ENCODE measurements around the gene NF1. TPM values are rescaled to one million over a fixed set of nuclear protein-coding genes. Genes with fewer than 3 reads are reported as not detected.

The NF1 gene
- total RNA-seq, 1 experiment from 2014 or later, result 60.2 TPM

GRCh38 chr17:31318851-31319661 lies 224.3 kb downstream of the NF1 start:
- Mint-ChIP-seq H3K27me3 (ENCODE audit: insufficient read depth, unreplicated experiment) (no peaks in the 10 kb centered on the region), H3K36me3 (ENCODE audit: insufficient read depth, unreplicated experiment) (peaks cover 13% of the 10 kb centered on the region), H3K4me3 (ENCODE audit: unreplicated experiment) (peak overlapping the region; percentile 65), H3K9me3 (ENCODE audit: unreplicated experiment) (no peaks in the 10 kb centered on the region), H3K4me1 (ENCODE audit: insufficient read depth, unreplicated experiment) (peaks cover 26% of the 10 kb centered on the region), H3K27ac (ENCODE audit: low read depth, unreplicated experiment) (peak overlapping the region; percentile 90)
- TF ChIP-seq CTCF (IDR thresholded peaks at IDR 0.05; ENCODE audit: unreplicated experiment), result no peak
- intact Hi-C loops (cut with micrococcal nuclease), result loop anchor here (2.0 kb wide), 1 partner anchor 50 kb away; no protein-coding TSS in a partner anchor
- ChIA-PET CTCF (interaction anchor here (0.6 to 0.7 kb wide), 3 partner anchors 174 to 1031 kb away, joined by 3 to 5 read pairs (median 4); no protein-coding TSS in a partner anchor), POLR2A (interaction anchor here (0.7 to 5.5 kb wide), 20 partner anchors 8 to 494 kb away, joined by 3 to 45 read pairs (median 4); partner anchors contain the start of genes CRLF3 and RNF135)
- DNase-seq (ENCODE audit: unreplicated experiment), result no peak
- BruUV-seq (replicated peaks), result no TSS peak

DNA sequence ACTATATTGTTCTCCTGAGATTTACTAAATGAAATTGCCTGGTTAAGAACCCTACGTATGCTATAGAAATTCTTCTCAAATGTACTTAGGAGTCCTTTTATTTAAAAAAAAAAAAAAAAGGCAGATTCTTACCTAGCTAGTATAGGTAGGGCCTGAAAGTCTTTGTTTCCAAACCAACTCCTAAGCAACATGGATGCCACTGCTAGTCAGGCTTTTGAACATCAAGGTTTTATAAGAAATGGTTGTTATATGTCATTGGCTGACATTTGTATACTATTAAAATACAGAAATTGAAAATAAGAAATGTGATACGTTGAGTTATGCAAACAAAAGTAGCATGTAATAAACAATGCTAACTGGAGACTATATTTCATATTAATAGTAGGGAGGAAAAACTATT lies 225.5 kb downstream of the NF1 start:
- intact Hi-C loops (cut with micrococcal nuclease), result no loop called here
- Mint-ChIP-seq H3K27ac (ENCODE audit: low read depth, unreplicated experiment) (peak overlapping the region; percentile 90), H3K36me3 (ENCODE audit: insufficient read depth, unreplicated experiment) (peaks cover 13% of the 10 kb centered on the region), H3K27me3 (ENCODE audit: insufficient read depth, unreplicated experiment) (no peaks in the 10 kb centered on the region), H3K9me3 (ENCODE audit: unreplicated experiment) (no peaks in the 10 kb centered on the region), H3K4me3 (ENCODE audit: unreplicated experiment) (peak overlapping the region; percentile 54), H3K4me1 (ENCODE audit: insufficient read depth, unreplicated experiment) (peaks cover 25% of the 10 kb centered on the region)
- DNase-seq (ENCODE audit: unreplicated experiment), result no peak
- ChIA-PET POLR2A (interaction anchor here (0.6 to 5.5 kb wide), 11 partner anchors 8 to 689 kb away, joined by 3 to 45 read pairs (median 5); partner anchors contain the start of gene RNF135), CTCF (interaction anchor here (0.6 kb wide), 1 partner anchor 1110 kb away, joined by 3 read pairs; no protein-coding TSS in a partner anchor)
- no peak for TF ChIP-seq CTCF (IDR thresholded peaks at IDR 0.05; ENCODE audit: unreplicated experiment)
- no TSS peak for BruUV-seq (replicated peaks)

DNA sequence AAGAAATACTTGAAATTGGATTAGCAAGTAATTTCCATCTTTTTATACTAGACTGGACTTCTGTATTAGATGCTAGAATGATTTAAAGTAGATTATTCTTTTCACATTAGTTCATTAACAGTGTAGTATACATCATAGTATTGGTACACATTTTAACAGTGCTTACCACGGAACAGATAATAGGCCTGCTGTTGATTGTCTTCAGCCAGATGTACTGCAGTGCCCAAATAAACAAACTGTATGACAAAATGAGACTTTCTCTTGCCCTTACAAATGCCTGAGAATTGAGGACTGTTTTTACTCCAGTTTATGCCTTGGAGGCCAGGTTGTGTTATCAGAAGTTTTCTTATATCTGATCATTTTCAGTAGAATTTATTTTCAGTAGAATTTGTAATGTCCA lies 226.0 kb downstream of the NF1 start:
- H3K36me3 Mint-ChIP-seq (ENCODE audit: insufficient read depth, unreplicated experiment), result peaks cover 14% of the 10 kb centered on the region
- CTCF ChIA-PET, result no interaction called here

More for the DNA sequence above, 226.0 kb downstream of the NF1 start:
- Mint-ChIP-seq H3K4me3 (ENCODE audit: unreplicated experiment) (peak overlapping the region; percentile 54), H3K27me3 (ENCODE audit: insufficient read depth, unreplicated experiment) (no peaks in the 10 kb centered on the region), H3K4me1 (ENCODE audit: insufficient read depth, unreplicated experiment) (peaks cover 25% of the 10 kb centered on the region), H3K27ac (ENCODE audit: low read depth, unreplicated experiment) (peak overlapping the region; percentile 90), H3K9me3 (ENCODE audit: unreplicated experiment) (no peaks in the 10 kb centered on the region)
- no peak for TF ChIP-seq CTCF (IDR thresholded peaks at IDR 0.05; ENCODE audit: unreplicated experiment)
- intact Hi-C loops (cut with micrococcal nuclease), result no loop called here
- POLR2A ChIA-PET, result interaction anchor here (1.2 to 5.5 kb wide), 6 partner anchors 8 to 349 kb away, joined by 3 to 45 read pairs (median 16); no protein-coding TSS in a partner anchor
- no TSS peak for BruUV-seq (replicated peaks)
- peak; percentile 36 for DNase-seq (ENCODE audit: unreplicated experiment)

All from MCF 10A (cell line).